ENCODE measurements around the gene KAZN. TPM values are rescaled to one million over a fixed set of nuclear protein-coding genes. Genes with fewer than 3 reads are reported as not detected.
A peak's percentile ranks its signal among the peaks of the same experiment; 100 is the strongest.

The KAZN gene
- polyA plus RNA-seq, 1 donor from 2014 or later = 20.6 TPM

DNA sequence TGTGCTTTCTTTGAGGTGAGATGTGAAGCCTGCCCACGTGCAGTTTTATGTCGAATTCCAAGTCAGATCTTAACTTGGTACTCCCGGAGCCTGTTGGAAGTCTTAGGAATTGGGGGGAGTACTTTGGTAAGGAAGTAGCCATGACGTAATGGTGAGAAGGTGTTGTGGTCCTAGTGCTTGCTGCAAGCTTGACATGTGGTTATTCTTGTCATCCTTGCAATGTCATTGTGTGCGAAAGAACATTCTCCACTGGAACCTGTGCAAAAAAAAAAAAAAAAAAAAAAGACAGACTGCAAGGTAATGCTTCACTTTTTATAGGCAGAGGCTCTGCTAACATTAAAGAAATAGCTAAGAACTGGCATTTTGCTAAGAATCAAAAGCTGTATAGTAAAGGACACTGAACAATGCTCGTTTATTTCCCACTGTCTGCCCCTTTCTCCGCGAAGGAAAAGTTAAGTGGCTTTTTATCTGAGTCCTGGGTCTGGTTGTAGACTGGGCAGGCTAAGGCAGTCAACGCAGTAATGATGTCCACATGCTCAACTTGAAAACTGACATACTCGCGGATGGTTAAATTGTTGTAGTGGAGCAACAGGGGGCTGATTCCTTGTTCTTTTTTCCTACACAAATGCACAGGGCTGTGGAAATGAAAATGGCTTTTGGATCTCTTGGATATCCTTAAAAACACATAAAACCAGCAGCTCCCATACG is 2.1 kb downstream of the KAZN start:
- Histone ChIP-seq H3K4me2 (ENCODE audit: low read length) (peak overlapping the region; percentile 93), H3K36me3 (ENCODE audit: insufficient read depth, low read length) (no peaks in the 10 kb centered on the region), H3K79me2 (replicated peaks; ENCODE audit: insufficient read depth, low read length) (peaks cover 70% of the 10 kb centered on the region), H4K20me1 (ENCODE audit: insufficient read depth) (no peaks in the 10 kb centered on the region), H3K9me2 (ENCODE audit: insufficient read depth, low read length) (no peaks in the 10 kb centered on the region), H3K4me3 (ENCODE audit: low read length) (peak overlapping the region; percentile 99), H2AFZ (ENCODE audit: low read depth, low read length) (no peak overlapping the region), H3K27me3 (ENCODE audit: insufficient read depth, low read depth, low read length) (no peaks in the 10 kb centered on the region), H3K27ac (ENCODE audit: low read length) (peak overlapping the region; percentile 88), H3K9ac (ENCODE audit: low read length) (peak overlapping the region; percentile 94), H3F3A (ENCODE audit: insufficient read depth, low read length, poor library complexity, severe bottlenecking) (peaks cover 5% of the 10 kb centered on the region), H3K9me3 (ENCODE audit: low read length) (no peaks in the 10 kb centered on the region)
- TF ChIP-seq, protein P1, sequence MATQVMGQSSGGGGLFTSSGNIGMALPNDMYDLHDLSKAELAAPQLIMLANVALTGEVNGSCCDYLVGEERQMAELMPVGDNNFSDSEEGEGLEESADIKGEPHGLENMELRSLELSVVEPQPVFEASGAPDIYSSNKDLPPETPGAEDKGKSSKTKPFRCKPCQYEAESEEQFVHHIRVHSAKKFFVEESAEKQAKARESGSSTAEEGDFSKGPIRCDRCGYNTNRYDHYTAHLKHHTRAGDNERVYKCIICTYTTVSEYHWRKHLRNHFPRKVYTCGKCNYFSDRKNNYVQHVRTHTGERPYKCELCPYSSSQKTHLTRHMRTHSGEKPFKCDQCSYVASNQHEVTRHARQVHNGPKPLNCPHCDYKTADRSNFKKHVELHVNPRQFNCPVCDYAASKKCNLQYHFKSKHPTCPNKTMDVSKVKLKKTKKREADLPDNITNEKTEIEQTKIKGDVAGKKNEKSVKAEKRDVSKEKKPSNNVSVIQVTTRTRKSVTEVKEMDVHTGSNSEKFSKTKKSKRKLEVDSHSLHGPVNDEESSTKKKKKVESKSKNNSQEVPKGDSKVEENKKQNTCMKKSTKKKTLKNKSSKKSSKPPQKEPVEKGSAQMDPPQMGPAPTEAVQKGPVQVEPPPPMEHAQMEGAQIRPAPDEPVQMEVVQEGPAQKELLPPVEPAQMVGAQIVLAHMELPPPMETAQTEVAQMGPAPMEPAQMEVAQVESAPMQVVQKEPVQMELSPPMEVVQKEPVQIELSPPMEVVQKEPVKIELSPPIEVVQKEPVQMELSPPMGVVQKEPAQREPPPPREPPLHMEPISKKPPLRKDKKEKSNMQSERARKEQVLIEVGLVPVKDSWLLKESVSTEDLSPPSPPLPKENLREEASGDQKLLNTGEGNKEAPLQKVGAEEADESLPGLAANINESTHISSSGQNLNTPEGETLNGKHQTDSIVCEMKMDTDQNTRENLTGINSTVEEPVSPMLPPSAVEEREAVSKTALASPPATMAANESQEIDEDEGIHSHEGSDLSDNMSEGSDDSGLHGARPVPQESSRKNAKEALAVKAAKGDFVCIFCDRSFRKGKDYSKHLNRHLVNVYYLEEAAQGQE (IDR thresholded peaks at IDR 0.05; ENCODE audit: borderline replicate concordance) = peak; percentile 30
- TF ChIP-seq TAF1 (IDR thresholded peaks at IDR 0.05; ENCODE audit: low read depth) = no peak
- no peak for TF ChIP-seq RAD21 (conservative IDR thresholded peaks at IDR 0.05)
- TF ChIP-seq EZH2 (IDR thresholded peaks at IDR 0.05; ENCODE audit: borderline replicate concordance, insufficient read depth, low read length, poor library complexity, severe bottlenecking) = no peak
- no peak for TF ChIP-seq EP300 (conservative IDR thresholded peaks at IDR 0.05; ENCODE audit: poor library complexity, severe bottlenecking)

DNA sequence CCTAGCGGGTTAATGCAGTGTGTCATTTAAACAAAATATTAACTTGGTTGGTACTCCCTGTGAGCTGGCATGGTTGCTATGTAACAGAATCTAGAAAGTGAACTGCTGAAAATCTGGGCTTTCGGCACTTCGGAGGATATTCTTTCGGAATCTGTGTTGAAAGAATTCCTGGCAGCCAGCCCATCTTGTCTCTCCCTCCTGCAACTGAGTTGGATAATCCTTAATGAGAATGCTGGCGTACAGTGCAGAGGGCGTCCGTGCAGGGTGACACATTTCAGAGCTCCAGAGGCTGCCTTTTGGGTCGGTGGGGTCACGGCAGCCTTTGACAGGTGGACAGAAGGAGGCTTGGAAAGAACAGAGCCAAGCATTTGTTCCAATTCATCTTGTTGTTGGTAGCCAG is 3.7 kb downstream of the KAZN start:
- no peak overlapping the region for H3K27ac ChIP-seq (ENCODE audit: low read length)
- TF ChIP-seq EZH2 (IDR thresholded peaks at IDR 0.05; ENCODE audit: borderline replicate concordance, insufficient read depth, low read length, poor library complexity, severe bottlenecking) (no peak), MXI1 (conservative IDR thresholded peaks at IDR 0.05; ENCODE audit: poor library complexity, severe bottlenecking) (no peak)
- TF ChIP-seq, protein P2, sequence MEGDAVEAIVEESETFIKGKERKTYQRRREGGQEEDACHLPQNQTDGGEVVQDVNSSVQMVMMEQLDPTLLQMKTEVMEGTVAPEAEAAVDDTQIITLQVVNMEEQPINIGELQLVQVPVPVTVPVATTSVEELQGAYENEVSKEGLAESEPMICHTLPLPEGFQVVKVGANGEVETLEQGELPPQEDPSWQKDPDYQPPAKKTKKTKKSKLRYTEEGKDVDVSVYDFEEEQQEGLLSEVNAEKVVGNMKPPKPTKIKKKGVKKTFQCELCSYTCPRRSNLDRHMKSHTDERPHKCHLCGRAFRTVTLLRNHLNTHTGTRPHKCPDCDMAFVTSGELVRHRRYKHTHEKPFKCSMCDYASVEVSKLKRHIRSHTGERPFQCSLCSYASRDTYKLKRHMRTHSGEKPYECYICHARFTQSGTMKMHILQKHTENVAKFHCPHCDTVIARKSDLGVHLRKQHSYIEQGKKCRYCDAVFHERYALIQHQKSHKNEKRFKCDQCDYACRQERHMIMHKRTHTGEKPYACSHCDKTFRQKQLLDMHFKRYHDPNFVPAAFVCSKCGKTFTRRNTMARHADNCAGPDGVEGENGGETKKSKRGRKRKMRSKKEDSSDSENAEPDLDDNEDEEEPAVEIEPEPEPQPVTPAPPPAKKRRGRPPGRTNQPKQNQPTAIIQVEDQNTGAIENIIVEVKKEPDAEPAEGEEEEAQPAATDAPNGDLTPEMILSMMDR (IDR thresholded peaks at IDR 0.05; ENCODE audit: poor library complexity, severe bottlenecking) = no peak
- H3K36me3 ChIP-seq (ENCODE audit: insufficient read depth, low read length) = no peaks in the 10 kb centered on the region
- peak overlapping the region; percentile 94 for H3K9ac ChIP-seq (ENCODE audit: low read length)
- H4K20me1 ChIP-seq (ENCODE audit: insufficient read depth) = no peaks in the 10 kb centered on the region
- peak overlapping the region; percentile 93 for H3K4me2 ChIP-seq (ENCODE audit: low read length)
- peaks cover 5% of the 10 kb centered on the region for H3F3A ChIP-seq (ENCODE audit: insufficient read depth, low read length, poor library complexity, severe bottlenecking)
- H3K79me2 ChIP-seq (replicated peaks; ENCODE audit: insufficient read depth, low read length) = peaks cover 79% of the 10 kb centered on the region
- H3K4me3 ChIP-seq (ENCODE audit: low read length) = peak overlapping the region; percentile 99
- H3K9me2 ChIP-seq (ENCODE audit: insufficient read depth, low read length) = no peaks in the 10 kb centered on the region
- no peaks in the 10 kb centered on the region for H3K9me3 ChIP-seq (ENCODE audit: low read length)
- no peak overlapping the region for H2AFZ ChIP-seq (ENCODE audit: low read depth, low read length)
- no peaks in the 10 kb centered on the region for H3K27me3 ChIP-seq (ENCODE audit: insufficient read depth, low read depth, low read length)

DNA sequence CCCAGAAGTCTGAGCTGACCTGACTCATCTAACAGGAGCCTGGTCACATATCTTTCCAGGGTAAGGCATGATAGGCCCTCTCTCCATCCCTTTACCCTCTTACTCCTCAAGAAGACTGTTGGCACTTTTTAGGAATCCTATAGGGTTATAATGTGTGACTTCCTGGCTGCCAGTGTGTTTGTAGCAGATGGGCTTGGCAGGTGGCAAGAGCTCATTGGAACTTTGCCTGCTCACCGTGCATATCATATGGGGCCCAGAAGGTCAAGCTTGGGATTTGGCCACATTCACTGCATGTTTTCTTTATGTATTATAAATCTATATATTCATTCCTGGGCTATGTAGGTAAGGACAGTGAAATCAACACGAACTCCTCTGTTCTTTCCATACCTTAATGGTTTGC is 5.2 kb downstream of the KAZN start:
- H3K27me3 ChIP-seq (ENCODE audit: insufficient read depth, low read depth, low read length) = no peaks in the 10 kb centered on the region
- H2AFZ ChIP-seq (ENCODE audit: low read depth, low read length) = no peak overlapping the region
- H3K9ac ChIP-seq (ENCODE audit: low read length) = no peak overlapping the region
- no peak overlapping the region for H3K4me2 ChIP-seq (ENCODE audit: low read length)
- TF ChIP-seq TAF1 (IDR thresholded peaks at IDR 0.05; ENCODE audit: low read depth) = no peak
- TF ChIP-seq SMC3 (conservative IDR thresholded peaks at IDR 0.05; ENCODE audit: poor library complexity) = no peak
- no peaks in the 10 kb centered on the region for H3K9me2 ChIP-seq (ENCODE audit: insufficient read depth, low read length)
- no peaks in the 10 kb centered on the region for H4K20me1 ChIP-seq (ENCODE audit: insufficient read depth)
- H3K4me3 ChIP-seq (ENCODE audit: low read length) = peak overlapping the region; percentile 99
- H3K36me3 ChIP-seq (ENCODE audit: insufficient read depth, low read length) = no peaks in the 10 kb centered on the region
- peaks cover 90% of the 10 kb centered on the region for H3K79me2 ChIP-seq (replicated peaks; ENCODE audit: insufficient read depth, low read length)
- no peaks in the 10 kb centered on the region for H3K9me3 ChIP-seq (ENCODE audit: low read length)
- H3K27ac ChIP-seq (ENCODE audit: low read length) = no peak overlapping the region
- peaks cover 5% of the 10 kb centered on the region for H3F3A ChIP-seq (ENCODE audit: insufficient read depth, low read length, poor library complexity, severe bottlenecking)
